OCI-LY1 (cell line): ENCODE results near the gene CCDC186.

Experiments used
- H2AFZ ChIP-seq: fragments of 200-600 bp; sonication (generic), shearing (Covaris generic); 2 replicates; pipeline ENCODE4 v1.6.0; 2014; ENCODE audit warnings: antibody characterized with exemption, mild to moderate bottlenecking, low read length
- H3F3A ChIP-seq: fragments of 200-600 bp; sonication (generic), shearing (Covaris generic); 2 replicates; pipeline ENCODE4 v1.6.0; 2014; ENCODE audit warnings: mild to moderate bottlenecking, antibody characterized with exemption, low read length, moderate library complexity; ENCODE audit not compliant: insufficient read depth
- H3K27ac ChIP-seq: fragments of 200-600 bp; sonication (generic); 2 replicates; pipeline ENCODE4 v1.5.1; 2014; ENCODE audit warnings: low read length, mixed run types, mild to moderate bottlenecking, low read depth; ENCODE audit not compliant: poor library complexity, severe bottlenecking
- H3K27me3 ChIP-seq: fragments of 200-600 bp; sonication (generic); 2 replicates; pipeline ENCODE4 v1.6.0; 2014; ENCODE audit warnings: antibody characterized with exemption, mild to moderate bottlenecking, low read length, moderate library complexity; ENCODE audit not compliant: insufficient read depth
- H3K36me3 ChIP-seq: fragments of 200-600 bp; sonication (generic); 2 replicates; pipeline ENCODE4 v1.6.1; 2014; ENCODE audit warnings: mild to moderate bottlenecking, antibody characterized with exemption, low read length, moderate library complexity, mixed read lengths; ENCODE audit not compliant: insufficient read depth
- H3K4me1 ChIP-seq: fragments of 200-600 bp; sonication (generic); 2 replicates; pipeline ENCODE4 v1.5.1; 2014; ENCODE audit warnings: mild to moderate bottlenecking, low read length, moderate library complexity; ENCODE audit not compliant: insufficient read depth, severe bottlenecking
- H3K4me2 ChIP-seq: fragments of 200-600 bp; sonication (generic), shearing (Covaris generic); 2 replicates; pipeline ENCODE4 v1.6.1; 2014; ENCODE audit warnings: low read length
- H3K4me3 ChIP-seq: fragments of 200-600 bp; sonication (generic); 2 replicates; pipeline ENCODE4 v1.5.1; 2014; ENCODE audit warnings: low read length, low read depth, mild to moderate bottlenecking, mixed read lengths; ENCODE audit not compliant: poor library complexity, severe bottlenecking
- H3K79me2 ChIP-seq: fragments of 200-600 bp; shearing (Covaris generic); 2 replicates; pipeline ENCODE4 v1.6.1; 2016; ENCODE audit warnings: mixed run types, low read length, mixed read lengths; ENCODE audit not compliant: insufficient read depth
- H3K9ac ChIP-seq: fragments of 200-600 bp; sonication (generic), shearing (Covaris generic); 2 replicates; pipeline ENCODE4 v1.6.1; 2014; ENCODE audit warnings: mild to moderate bottlenecking, low read length, mixed read lengths
- H3K9me2 ChIP-seq: fragments of 200-600 bp; sonication (generic), shearing (Covaris generic); 2 replicates; pipeline ENCODE4 v1.6.1; 2014; ENCODE audit warnings: low read depth, mild to moderate bottlenecking, low read length, mixed read lengths
- H3K9me3 ChIP-seq: fragments of 200-600 bp; shearing (Covaris generic); 2 replicates; pipeline ENCODE4 v1.6.1; 2014; ENCODE audit warnings: low read length, mixed read lengths
- H4K20me1 ChIP-seq: fragments of 200-600 bp; sonication (generic), shearing (Covaris generic); 2 replicates; pipeline ENCODE4 v1.6.0; 2016; ENCODE audit warnings: mild to moderate bottlenecking, low read length; ENCODE audit not compliant: insufficient read depth
- CTCF ChIP-seq: fragments of 200-600 bp; sonication (generic), shearing (Covaris generic); IDR thresholded peaks from 2 replicates; pipeline ENCODE4 v1.5.1; 2017; ENCODE audit warnings: mild to moderate bottlenecking, antibody characterized with exemption, low read length, moderate library complexity, mixed read lengths
- EZH2 ChIP-seq: fragments of 200-600 bp; sonication (generic), shearing (Covaris generic); IDR thresholded peaks from 2 replicates; pipeline ENCODE4 v1.8.0; 2017; ENCODE audit warnings: borderline replicate concordance, mixed run types, mild to moderate bottlenecking, antibody characterized with exemption, low read length, moderate library complexity, mixed read lengths

The CCDC186 gene

GRCh38 chr10:114173921-114174694 is at the start of gene CCDC186:
Gene CCDC186 (minus strand): TSS chr10:114174203. CDS start chr10:114163268, 10,935 bp downstream.
- no peaks in the 10 kb centered on the region for H4K20me1 ChIP-seq
- no peaks in the 10 kb centered on the region for H3K9me3 ChIP-seq
- H3K79me2 ChIP-seq = peaks cover 43% of the 10 kb centered on the region
- TF ChIP-seq CTCF (no peak), EZH2 (no peak)
- no peaks in the 10 kb centered on the region for H3K27me3 ChIP-seq
- H3K9ac ChIP-seq = peak within 1 kb of the TSS; percentile 90
- H3K36me3 ChIP-seq = peaks cover 14% of the 10 kb centered on the region
- peak within 1 kb of the TSS; percentile 66 for H2AFZ ChIP-seq
- peak within 1 kb of the TSS; percentile 41 for H3K27ac ChIP-seq
- no peaks in the 10 kb centered on the region for H3F3A ChIP-seq
- peak within 1 kb of the TSS; percentile 89 for H3K4me2 ChIP-seq
- no peaks in the 10 kb centered on the region for H3K9me2 ChIP-seq
- peaks cover 22% of the 10 kb centered on the region for H3K4me1 ChIP-seq
- peak within 1 kb of the TSS; percentile 93 for H3K4me3 ChIP-seq

GRCh38 chr10:114223066-114223465 is 49.1 kb upstream of the CCDC186 start:
- H3K27ac ChIP-seq = no peak overlapping the region
- H3K9me2 ChIP-seq = no peaks in the 10 kb centered on the region
- no peak for TF ChIP-seq CTCF
- TF ChIP-seq EZH2 = no peak
- H4K20me1 ChIP-seq = no peaks in the 10 kb centered on the region
- no peak overlapping the region for H2AFZ ChIP-seq
- H3K9me3 ChIP-seq = no peaks in the 10 kb centered on the region
- H3K79me2 ChIP-seq = no peaks in the 10 kb centered on the region
- no peak overlapping the region for H3K4me3 ChIP-seq
- H3K27me3 ChIP-seq = no peaks in the 10 kb centered on the region
- H3K4me2 ChIP-seq = no peak overlapping the region
- no peak overlapping the region for H3K9ac ChIP-seq
- H3F3A ChIP-seq = no peaks in the 10 kb centered on the region
- no peaks in the 10 kb centered on the region for H3K36me3 ChIP-seq
- H3K4me1 ChIP-seq = no peaks in the 10 kb centered on the region

- Histone ChIP-seq H3K27me3 (no peaks in the 10 kb centered on the region), H3K4me2 (no peak overlapping the region), H2AFZ (no peak overlapping the region), H4K20me1 (no peaks in the 10 kb centered on the region), H3K4me1 (no peaks in the 10 kb centered on the region), H3K36me3 (no peaks in the 10 kb centered on the region), H3K79me2 (no peaks in the 10 kb centered on the region), H3K4me3 (no peak overlapping the region), H3K27ac (no peak overlapping the region), H3F3A (no peaks in the 10 kb centered on the region), H3K9me2 (no peaks in the 10 kb centered on the region), H3K9me3 (no peaks in the 10 kb centered on the region), H3K9ac (no peak overlapping the region)
- TF ChIP-seq CTCF (no peak), EZH2 (no peak)
Observed at GRCh38 chr10:114221235-114221634, 47.2 kb upstream of the CCDC186 start.
